Fibroblast of lung (primary cell): Measurements from ENCODE around the gene SORBS1. TPM values are rescaled to one million over a fixed set of nuclear protein-coding genes. Genes with fewer than 3 reads are reported as not detected.

Experiments used
- DNase-seq, 2 donors: peaks; one replicate each; pipeline versions ENCODE4 v3.0.0 to v3.0.0-alpha.2; 2010; ENCODE audit warnings: low read depth in 2 of 2
- H2AFZ ChIP-seq: 2 replicates; pipeline ENCODE4 v1.5.1; 2012; ENCODE audit warnings: low read length, control low read depth, inconsistent platforms
- H3K27ac ChIP-seq: 2 replicates; pipeline ENCODE4 v1.5.1; 2011; ENCODE audit warnings: low read length, control low read depth; ENCODE audit not compliant: insufficient read depth
- H3K27me3 ChIP-seq: 2 replicates; pipeline ENCODE4 v1.5.1; 2011; ENCODE audit warnings: mild to moderate bottlenecking, low read length; ENCODE audit not compliant: control insufficient read depth, insufficient read depth
- H3K36me3 ChIP-seq: 2 replicates; pipeline ENCODE4 v1.5.1; 2011; ENCODE audit warnings: low read length; ENCODE audit not compliant: control insufficient read depth, insufficient read depth
- H3K4me1 ChIP-seq: 2 replicates; pipeline ENCODE4 v1.5.1; 2011; ENCODE audit warnings: low read length; ENCODE audit not compliant: control insufficient read depth, insufficient read depth; ENCODE audit errors: extremely low read depth
- H3K4me2 ChIP-seq: 2 replicates; pipeline ENCODE4 v1.5.1; 2011; ENCODE audit warnings: low read length, control low read depth; ENCODE audit not compliant: insufficient read depth; ENCODE audit errors: extremely low read depth
- H3K4me3 ChIP-seq, 4 experiments: fragments of 200-600 bp in 1 of 4; sonication (generic) in 1 of 4; replicated peaks in 1 of 4; 2 replicates each; pipeline ENCODE4 v1.5.1; 2011 to 2016; ENCODE audit warnings: low read length in 4 of 4, low read depth in 3 of 4, mild to moderate bottlenecking in 3 of 4, control low read depth in 2 of 4, inconsistent platforms in 1 of 4, mixed read lengths in 1 of 4; ENCODE audit not compliant: insufficient read depth in 1 of 4; ENCODE audit errors: control extremely low read depth in 1 of 4
- H3K79me2 ChIP-seq: 2 replicates; pipeline ENCODE4 v1.5.1; 2012; ENCODE audit warnings: mild to moderate bottlenecking, low read length, inconsistent platforms; ENCODE audit not compliant: control insufficient read depth, insufficient read depth
- H3K9ac ChIP-seq: 2 replicates; pipeline ENCODE4 v1.5.1; 2011; ENCODE audit warnings: mild to moderate bottlenecking, low read length, control low read depth; ENCODE audit not compliant: insufficient read depth
- H3K9me3 ChIP-seq: 2 replicates; pipeline ENCODE4 v1.5.1; 2012; ENCODE audit warnings: low read depth, low read length; ENCODE audit not compliant: control insufficient read depth, insufficient read depth
- H4K20me1 ChIP-seq: 2 replicates; pipeline ENCODE4 v1.5.1; 2011; ENCODE audit warnings: low read length; ENCODE audit not compliant: control insufficient read depth, insufficient read depth; ENCODE audit errors: extremely low read depth
- EZH2 ChIP-seq: IDR thresholded peaks from 2 replicates; pipeline ENCODE4 v1.5.1; 2012; ENCODE audit warnings: low read length, control low read depth, mild to moderate bottlenecking; ENCODE audit errors: missing control alignments
- polyA plus RNA-seq, 2 donors: library from polyadenylated mRNA; depleted of rRNA in 1 of 2; stranded (reverse) in 1 of 2; unstranded in 1 of 2; fragments of >200 nt; gene quantifications; 2 replicates each; pipeline ENCODE4 v1.2.1, GENCODE V29; 2011 to 2012; ENCODE audit warnings: missing spikeins in 1 of 2
- total RNA-seq: library from RNA; depleted of rRNA; stranded (reverse); fragments of >200 nt; gene quantifications from 2 replicates; pipeline ENCODE4 v1.2.1, GENCODE V29; 2014
- TF ChIP-seq, protein P1 (sequence below), 2 donors: IDR thresholded peaks in 1 of 2; conservative IDR thresholded peaks in 1 of 2; 1 replicate in 1 of 2; 2 replicates in 1 of 2; pipeline ENCODE4 v1.5.1; 2011 to 2012; ENCODE audit warnings: low read length in 2 of 2, control low read depth in 1 of 2, inconsistent platforms in 1 of 2, low read depth in 1 of 2, mild to moderate bottlenecking in 1 of 2

SORBS1 gene
- total and polyA plus RNA-seq, 2 donors (not counting 1 experiment from before 2014, with no cell fraction given): 0.33 to 0.50 TPM

DNA sequence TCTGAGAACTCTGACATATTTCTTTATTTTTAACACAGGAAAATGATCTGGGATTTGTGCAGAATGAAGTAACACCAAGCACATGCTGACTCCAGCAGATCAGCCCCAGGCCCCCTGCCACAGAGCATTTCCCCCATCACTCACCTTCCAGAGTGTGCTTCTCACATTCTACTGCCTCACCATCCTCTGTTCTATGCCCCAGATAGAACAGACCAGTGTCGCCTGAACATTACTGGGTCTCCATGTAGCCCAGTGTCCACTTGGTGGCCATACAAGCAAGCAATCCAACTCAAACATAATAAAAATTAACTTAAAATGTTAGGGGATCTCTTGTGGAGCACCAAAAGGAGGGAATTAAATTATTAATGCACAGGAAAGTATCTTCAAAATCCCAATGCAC, 58.8 kb downstream of the SORBS1 start:
- no peak overlapping the region for H3K9ac ChIP-seq
- no peak overlapping the region for H3K4me2 ChIP-seq
- H4K20me1 ChIP-seq: no peaks in the 10 kb centered on the region
- H2AFZ ChIP-seq: no peak overlapping the region
- no peaks in the 10 kb centered on the region for H3K9me3 ChIP-seq
- H3K36me3 ChIP-seq: no peaks in the 10 kb centered on the region
- no peak overlapping the region for H3K27ac ChIP-seq
- no peak overlapping the region for H3K4me3 ChIP-seq
- no peaks in the 10 kb centered on the region for H3K79me2 ChIP-seq
- no peak for TF ChIP-seq EZH2
- TF ChIP-seq, protein P1, sequence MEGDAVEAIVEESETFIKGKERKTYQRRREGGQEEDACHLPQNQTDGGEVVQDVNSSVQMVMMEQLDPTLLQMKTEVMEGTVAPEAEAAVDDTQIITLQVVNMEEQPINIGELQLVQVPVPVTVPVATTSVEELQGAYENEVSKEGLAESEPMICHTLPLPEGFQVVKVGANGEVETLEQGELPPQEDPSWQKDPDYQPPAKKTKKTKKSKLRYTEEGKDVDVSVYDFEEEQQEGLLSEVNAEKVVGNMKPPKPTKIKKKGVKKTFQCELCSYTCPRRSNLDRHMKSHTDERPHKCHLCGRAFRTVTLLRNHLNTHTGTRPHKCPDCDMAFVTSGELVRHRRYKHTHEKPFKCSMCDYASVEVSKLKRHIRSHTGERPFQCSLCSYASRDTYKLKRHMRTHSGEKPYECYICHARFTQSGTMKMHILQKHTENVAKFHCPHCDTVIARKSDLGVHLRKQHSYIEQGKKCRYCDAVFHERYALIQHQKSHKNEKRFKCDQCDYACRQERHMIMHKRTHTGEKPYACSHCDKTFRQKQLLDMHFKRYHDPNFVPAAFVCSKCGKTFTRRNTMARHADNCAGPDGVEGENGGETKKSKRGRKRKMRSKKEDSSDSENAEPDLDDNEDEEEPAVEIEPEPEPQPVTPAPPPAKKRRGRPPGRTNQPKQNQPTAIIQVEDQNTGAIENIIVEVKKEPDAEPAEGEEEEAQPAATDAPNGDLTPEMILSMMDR (conservative IDR thresholded peaks at IDR 0.05 in 1 of 2, IDR thresholded peaks at IDR 0.05 in 1 of 2; ENCODE audit: low read depth in 1 of 2, low read length in 2 of 2): no peak
- H3K4me1 ChIP-seq: no peaks in the 10 kb centered on the region
- DNase-seq: no peak
- no peaks in the 10 kb centered on the region for H3K27me3 ChIP-seq

DNA sequence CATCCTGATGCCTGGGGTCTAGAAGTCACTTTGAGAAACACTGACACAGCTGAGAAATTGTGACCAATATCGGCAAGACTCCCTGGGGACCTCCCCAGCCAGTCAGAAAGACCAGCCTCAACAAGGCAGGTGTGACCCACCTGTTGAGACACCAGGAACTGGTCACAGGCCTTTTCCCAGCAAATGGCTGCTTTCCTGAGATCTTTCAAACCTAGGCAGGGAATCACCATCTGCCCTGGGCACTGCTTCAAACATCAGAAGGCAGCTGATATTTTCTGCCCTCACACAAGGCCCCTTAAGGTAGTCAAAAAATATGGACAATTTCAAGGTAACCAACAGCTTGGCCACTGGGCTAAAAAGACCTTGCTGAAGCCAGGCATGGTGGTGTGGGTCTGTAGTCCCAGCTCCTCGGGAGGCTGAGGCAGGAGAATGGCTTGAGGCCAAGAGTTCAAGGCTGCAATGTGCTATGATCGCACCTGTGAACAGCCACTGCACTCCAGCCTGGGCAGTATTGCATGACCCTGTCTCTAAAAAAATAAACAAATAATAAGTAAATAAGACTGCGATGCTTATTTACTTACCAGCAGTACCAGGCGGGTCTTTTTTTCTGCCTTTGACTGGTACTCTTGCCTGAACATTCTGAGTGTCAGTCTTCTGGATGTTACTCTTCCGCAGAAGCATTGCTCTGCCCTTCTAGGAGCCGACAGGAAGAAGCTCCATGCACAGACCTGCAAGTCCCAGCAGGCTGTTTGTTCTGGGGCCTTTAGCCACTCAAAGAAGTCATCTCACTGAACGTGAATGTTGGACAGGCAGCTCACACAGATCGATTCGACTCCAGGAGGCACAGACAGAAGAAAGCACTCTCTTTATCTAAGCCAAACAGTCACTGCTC, 59.7 kb downstream of the SORBS1 start:
- Histone ChIP-seq H3K9me3 (no peaks in the 10 kb centered on the region), H3K36me3 (no peaks in the 10 kb centered on the region), H3K9ac (no peak overlapping the region), H3K27me3 (no peaks in the 10 kb centered on the region), H2AFZ (no peak overlapping the region), H3K4me2 (no peak overlapping the region), H3K4me3 (no peak overlapping the region), H3K4me1 (no peaks in the 10 kb centered on the region), H3K79me2 (no peaks in the 10 kb centered on the region), H3K27ac (no peak overlapping the region), H4K20me1 (no peaks in the 10 kb centered on the region)
- DNase-seq: no peak
- TF ChIP-seq, protein P1 (conservative IDR thresholded peaks at IDR 0.05 in 1 of 2, IDR thresholded peaks at IDR 0.05 in 1 of 2; ENCODE audit: low read depth in 1 of 2, low read length in 2 of 2): no peak
- no peak for TF ChIP-seq EZH2

DNA sequence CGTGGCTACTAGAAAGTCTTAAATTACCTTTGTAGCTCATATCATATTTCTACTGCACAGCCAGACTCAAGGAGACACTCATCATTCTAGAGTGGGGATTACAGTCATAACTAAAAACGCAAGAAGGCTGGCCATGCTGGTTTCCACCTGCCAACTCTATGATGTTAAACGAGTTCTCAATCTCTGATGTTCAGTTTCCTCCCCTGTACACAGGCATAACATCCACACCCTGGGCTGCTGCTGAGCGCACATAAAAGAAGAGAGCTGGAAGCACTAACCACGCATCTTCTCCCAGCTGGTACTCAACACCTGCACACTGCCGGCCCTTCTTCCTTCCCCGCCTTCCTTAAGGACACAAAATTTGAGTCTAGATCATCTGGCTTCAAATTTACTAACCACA, 60.5 kb downstream of the SORBS1 start:
- no peak overlapping the region for H3K27ac ChIP-seq
- no peak overlapping the region for H2AFZ ChIP-seq
- no peak overlapping the region for H3K4me3 ChIP-seq
- H3K4me2 ChIP-seq: no peak overlapping the region
- H3K79me2 ChIP-seq: no peaks in the 10 kb centered on the region
- H3K9ac ChIP-seq: no peak overlapping the region
- H3K9me3 ChIP-seq: no peaks in the 10 kb centered on the region
- no peaks in the 10 kb centered on the region for H3K27me3 ChIP-seq
- H4K20me1 ChIP-seq: no peaks in the 10 kb centered on the region
- DNase-seq: no peak
- TF ChIP-seq EZH2: no peak
- TF ChIP-seq, protein P1 (conservative IDR thresholded peaks at IDR 0.05 in 1 of 2, IDR thresholded peaks at IDR 0.05 in 1 of 2; ENCODE audit: low read depth in 1 of 2, low read length in 2 of 2): no peak
- no peaks in the 10 kb centered on the region for H3K4me1 ChIP-seq
- no peaks in the 10 kb centered on the region for H3K36me3 ChIP-seq
